ENCODE results near the gene C3orf20. TPM values are rescaled to one million over a fixed set of nuclear protein-coding genes. Genes with fewer than 3 reads are reported as not detected.

C3orf20 gene
- total RNA-seq, 1 donor, result 0.21 TPM

GRCh38 chr3:14767245-14768051 lies 92.5 kb downstream of the C3orf20 start:
- H3K4me1 ChIP-seq (ENCODE audit: insufficient read depth, low read length), result no peaks in the 10 kb centered on the region
- no peak overlapping the region for H3K4me3 ChIP-seq (ENCODE audit: low read length)
- no peaks in the 10 kb centered on the region for H3K27me3 ChIP-seq (ENCODE audit: insufficient read depth, low read length)
- no peaks in the 10 kb centered on the region for H3K9me3 ChIP-seq (ENCODE audit: low read depth, low read length)

- Histone ChIP-seq H3K4me3 (ENCODE audit: low read length) (no peak overlapping the region), H3K27me3 (ENCODE audit: insufficient read depth, low read length) (no peaks in the 10 kb centered on the region), H3K4me1 (ENCODE audit: insufficient read depth, low read length) (no peaks in the 10 kb centered on the region)
These were observed 93.3 kb downstream of the C3orf20 start for GRCh38 chr3:14768182-14768790.

GRCh38 chr3:14768881-14769280 lies 93.9 kb downstream of the C3orf20 start:
- H3K27me3 ChIP-seq (ENCODE audit: insufficient read depth, low read length), result no peaks in the 10 kb centered on the region
- H3K9me3 ChIP-seq (ENCODE audit: low read depth, low read length), result no peaks in the 10 kb centered on the region
- no peak overlapping the region for H3K4me3 ChIP-seq (ENCODE audit: low read length)

More at GRCh38 chr3:14768182-14768790, 93.3 kb downstream of the C3orf20 start:
- no peaks in the 10 kb centered on the region for H3K9me3 ChIP-seq (ENCODE audit: low read depth, low read length)

GRCh38 chr3:14769544-14770325 lies 94.8 kb downstream of the C3orf20 start:
- Histone ChIP-seq H3K27me3 (ENCODE audit: insufficient read depth, low read length) (no peaks in the 10 kb centered on the region), H3K9me3 (ENCODE audit: low read depth, low read length) (no peaks in the 10 kb centered on the region), H3K4me1 (ENCODE audit: insufficient read depth, low read length) (no peaks in the 10 kb centered on the region), H3K4me3 (ENCODE audit: low read length) (no peak overlapping the region)

More at GRCh38 chr3:14768881-14769280, 93.9 kb downstream of the C3orf20 start:
- no peaks in the 10 kb centered on the region for H3K4me1 ChIP-seq (ENCODE audit: insufficient read depth, low read length)

- no peak overlapping the region for H3K4me3 ChIP-seq (ENCODE audit: low read length)
- no peaks in the 10 kb centered on the region for H3K9me3 ChIP-seq (ENCODE audit: low read depth, low read length)
- no peaks in the 10 kb centered on the region for H3K4me1 ChIP-seq (ENCODE audit: insufficient read depth, low read length)
- H3K27me3 ChIP-seq (ENCODE audit: insufficient read depth, low read length), result no peaks in the 10 kb centered on the region
These were observed 95.7 kb downstream of the C3orf20 start for GRCh38 chr3:14770591-14770990.

- no peak overlapping the region for H3K4me3 ChIP-seq (ENCODE audit: low read length)
- no peaks in the 10 kb centered on the region for H3K27me3 ChIP-seq (ENCODE audit: insufficient read depth, low read length)
- no peaks in the 10 kb centered on the region for H3K9me3 ChIP-seq (ENCODE audit: low read depth, low read length)
- H3K4me1 ChIP-seq (ENCODE audit: insufficient read depth, low read length), result no peaks in the 10 kb centered on the region
These were observed 96.9 kb downstream of the C3orf20 start for GRCh38 chr3:14771593-14772497.

GRCh38 chr3:14772533-14773138 lies 97.7 kb downstream of the C3orf20 start:
- no peaks in the 10 kb centered on the region for H3K27me3 ChIP-seq (ENCODE audit: insufficient read depth, low read length)
- H3K4me3 ChIP-seq (ENCODE audit: low read length), result no peak overlapping the region
- H3K9me3 ChIP-seq (ENCODE audit: low read depth, low read length), result no peaks in the 10 kb centered on the region
- H3K4me1 ChIP-seq (ENCODE audit: insufficient read depth, low read length), result no peaks in the 10 kb centered on the region

- Histone ChIP-seq H3K4me1 (ENCODE audit: insufficient read depth, low read length) (no peaks in the 10 kb centered on the region), H3K9me3 (ENCODE audit: low read depth, low read length) (no peaks in the 10 kb centered on the region), H3K4me3 (ENCODE audit: low read length) (no peak overlapping the region), H3K27me3 (ENCODE audit: insufficient read depth, low read length) (no peaks in the 10 kb centered on the region)
These were observed 98.3 kb downstream of the C3orf20 start for GRCh38 chr3:14773281-14773680.

- no peak overlapping the region for H3K4me3 ChIP-seq (ENCODE audit: low read length)
- no peaks in the 10 kb centered on the region for H3K4me1 ChIP-seq (ENCODE audit: insufficient read depth, low read length)
- H3K27me3 ChIP-seq (ENCODE audit: insufficient read depth, low read length), result no peaks in the 10 kb centered on the region
- no peaks in the 10 kb centered on the region for H3K9me3 ChIP-seq (ENCODE audit: low read depth, low read length)
These were observed 98.8 kb downstream of the C3orf20 start for GRCh38 chr3:14773691-14774128.

GRCh38 chr3:14774431-14774830 lies 99.5 kb downstream of the C3orf20 start:
- Histone ChIP-seq H3K4me1 (ENCODE audit: insufficient read depth, low read length) (no peaks in the 10 kb centered on the region), H3K4me3 (ENCODE audit: low read length) (no peak overlapping the region), H3K27me3 (ENCODE audit: insufficient read depth, low read length) (no peaks in the 10 kb centered on the region), H3K9me3 (ENCODE audit: low read depth, low read length) (peaks cover 6% of the 10 kb centered on the region)

- peaks cover 6% of the 10 kb centered on the region for H3K9me3 ChIP-seq (ENCODE audit: low read depth, low read length)
- no peaks in the 10 kb centered on the region for H3K4me1 ChIP-seq (ENCODE audit: insufficient read depth, low read length)
- no peak overlapping the region for H3K4me3 ChIP-seq (ENCODE audit: low read length)
- no peaks in the 10 kb centered on the region for H3K27me3 ChIP-seq (ENCODE audit: insufficient read depth, low read length)
These were observed 100.1 kb downstream of the C3orf20 start for GRCh38 chr3:14775011-14775410.

- peaks cover 6% of the 10 kb centered on the region for H3K9me3 ChIP-seq (ENCODE audit: low read depth, low read length)
- no peaks in the 10 kb centered on the region for H3K27me3 ChIP-seq (ENCODE audit: insufficient read depth, low read length)
- no peak overlapping the region for H3K4me3 ChIP-seq (ENCODE audit: low read length)
- H3K4me1 ChIP-seq (ENCODE audit: insufficient read depth, low read length), result no peaks in the 10 kb centered on the region
These were observed 100.6 kb downstream of the C3orf20 start for GRCh38 chr3:14775563-14775962.

GRCh38 chr3:14779069-14779685 lies 104.2 kb downstream of the C3orf20 start:
- H3K4me3 ChIP-seq (ENCODE audit: low read length), result no peak overlapping the region
- H3K27me3 ChIP-seq (ENCODE audit: insufficient read depth, low read length), result no peaks in the 10 kb centered on the region
- H3K4me1 ChIP-seq (ENCODE audit: insufficient read depth, low read length), result no peaks in the 10 kb centered on the region
- H3K9me3 ChIP-seq (ENCODE audit: low read depth, low read length), result peaks cover 6% of the 10 kb centered on the region

Measured in mononuclear cell (primary cell).